Measurements from ENCODE around the gene RARB. TPM values are rescaled to one million over a fixed set of nuclear protein-coding genes. Genes with fewer than 3 reads are reported as not detected.

The RARB gene
- total RNA-seq, 1 experiment from 2014 or later, result 2.0 TPM

- no peak for DNase-seq
- Histone ChIP-seq H3K4me3 (ENCODE audit: insufficient read depth, low read depth, low read length) (no peak overlapping the region), H3K27me3 (ENCODE audit: control insufficient read depth, insufficient read depth, low read length) (no peaks in the 10 kb centered on the region), H3K36me3 (replicated peaks; ENCODE audit: control insufficient read depth, insufficient read depth, low read length) (no peaks in the 10 kb centered on the region)
These were observed 109.5 kb downstream of the RARB start for GRCh38 chr3:25537516-25537915.

GRCh38 chr3:25540273-25540672, 112.2 kb downstream of the RARB start:
- H3K27me3 ChIP-seq (ENCODE audit: control insufficient read depth, insufficient read depth, low read length), result no peaks in the 10 kb centered on the region
- no peak overlapping the region for H3K4me3 ChIP-seq (ENCODE audit: insufficient read depth, low read depth, low read length)
- H3K36me3 ChIP-seq (replicated peaks; ENCODE audit: control insufficient read depth, insufficient read depth, low read length), result no peaks in the 10 kb centered on the region
- DNase-seq, result no peak

GRCh38 chr3:25542492-25543039, 114.5 kb downstream of the RARB start:
- Histone ChIP-seq H3K36me3 (replicated peaks; ENCODE audit: control insufficient read depth, insufficient read depth, low read length) (no peaks in the 10 kb centered on the region), H3K27me3 (ENCODE audit: control insufficient read depth, insufficient read depth, low read length) (no peaks in the 10 kb centered on the region), H3K4me3 (ENCODE audit: insufficient read depth, low read depth, low read length) (no peak overlapping the region)
- DNase-seq, result no peak

GRCh38 chr3:25547103-25547502, 119.0 kb downstream of the RARB start:
- Histone ChIP-seq H3K36me3 (replicated peaks; ENCODE audit: control insufficient read depth, insufficient read depth, low read length) (no peaks in the 10 kb centered on the region), H3K27me3 (ENCODE audit: control insufficient read depth, insufficient read depth, low read length) (no peaks in the 10 kb centered on the region), H3K4me3 (ENCODE audit: insufficient read depth, low read depth, low read length) (no peak overlapping the region)
- DNase-seq, result no peak

GRCh38 chr3:25547943-25548674, 120.0 kb downstream of the RARB start:
- Histone ChIP-seq H3K36me3 (replicated peaks; ENCODE audit: control insufficient read depth, insufficient read depth, low read length) (no peaks in the 10 kb centered on the region), H3K4me3 (ENCODE audit: insufficient read depth, low read depth, low read length) (no peak overlapping the region), H3K27me3 (ENCODE audit: control insufficient read depth, insufficient read depth, low read length) (no peaks in the 10 kb centered on the region)
- no peak for DNase-seq

- Histone ChIP-seq H3K27me3 (ENCODE audit: control insufficient read depth, insufficient read depth, low read length) (no peaks in the 10 kb centered on the region), H3K4me3 (ENCODE audit: insufficient read depth, low read depth, low read length) (no peak overlapping the region), H3K36me3 (replicated peaks; ENCODE audit: control insufficient read depth, insufficient read depth, low read length) (no peaks in the 10 kb centered on the region)
- DNase-seq, result no peak
These were observed 120.8 kb downstream of the RARB start for GRCh38 chr3:25548836-25549235.

GRCh38 chr3:25552251-25552650, 124.2 kb downstream of the RARB start:
- no peak for DNase-seq
- H3K4me3 ChIP-seq (ENCODE audit: insufficient read depth, low read depth, low read length), result no peak overlapping the region
- no peaks in the 10 kb centered on the region for H3K27me3 ChIP-seq (ENCODE audit: control insufficient read depth, insufficient read depth, low read length)
- H3K36me3 ChIP-seq (replicated peaks; ENCODE audit: control insufficient read depth, insufficient read depth, low read length), result no peaks in the 10 kb centered on the region

GRCh38 chr3:25554376-25554775, 126.3 kb downstream of the RARB start:
- Histone ChIP-seq H3K27me3 (ENCODE audit: control insufficient read depth, insufficient read depth, low read length) (no peaks in the 10 kb centered on the region), H3K36me3 (replicated peaks; ENCODE audit: control insufficient read depth, insufficient read depth, low read length) (no peaks in the 10 kb centered on the region), H3K4me3 (ENCODE audit: insufficient read depth, low read depth, low read length) (no peak overlapping the region)
- no peak for DNase-seq

- DNase-seq, result no peak
- H3K4me3 ChIP-seq (ENCODE audit: insufficient read depth, low read depth, low read length), result no peak overlapping the region
- no peaks in the 10 kb centered on the region for H3K36me3 ChIP-seq (replicated peaks; ENCODE audit: control insufficient read depth, insufficient read depth, low read length)
- H3K27me3 ChIP-seq (ENCODE audit: control insufficient read depth, insufficient read depth, low read length), result no peaks in the 10 kb centered on the region
These were observed 127.8 kb downstream of the RARB start for GRCh38 chr3:25555695-25556437.

- no peak for DNase-seq
- Histone ChIP-seq H3K27me3 (ENCODE audit: control insufficient read depth, insufficient read depth, low read length) (no peaks in the 10 kb centered on the region), H3K36me3 (replicated peaks; ENCODE audit: control insufficient read depth, insufficient read depth, low read length) (no peaks in the 10 kb centered on the region), H3K4me3 (ENCODE audit: insufficient read depth, low read depth, low read length) (no peak overlapping the region)
These were observed 128.4 kb downstream of the RARB start for GRCh38 chr3:25556447-25556846.

- no peak for DNase-seq
- no peaks in the 10 kb centered on the region for H3K27me3 ChIP-seq (ENCODE audit: control insufficient read depth, insufficient read depth, low read length)
- no peaks in the 10 kb centered on the region for H3K36me3 ChIP-seq (replicated peaks; ENCODE audit: control insufficient read depth, insufficient read depth, low read length)
- no peak overlapping the region for H3K4me3 ChIP-seq (ENCODE audit: insufficient read depth, low read depth, low read length)
These were observed 129.6 kb downstream of the RARB start for GRCh38 chr3:25557694-25558093.

- no peak for DNase-seq
- no peaks in the 10 kb centered on the region for H3K27me3 ChIP-seq (ENCODE audit: control insufficient read depth, insufficient read depth, low read length)
- no peaks in the 10 kb centered on the region for H3K36me3 ChIP-seq (replicated peaks; ENCODE audit: control insufficient read depth, insufficient read depth, low read length)
- no peak overlapping the region for H3K4me3 ChIP-seq (ENCODE audit: insufficient read depth, low read depth, low read length)
These were observed 130.1 kb downstream of the RARB start for GRCh38 chr3:25558121-25558520.

GRCh38 chr3:25558796-25559195, 130.7 kb downstream of the RARB start:
- Histone ChIP-seq H3K4me3 (ENCODE audit: insufficient read depth, low read depth, low read length) (no peak overlapping the region), H3K27me3 (ENCODE audit: control insufficient read depth, insufficient read depth, low read length) (no peaks in the 10 kb centered on the region), H3K36me3 (replicated peaks; ENCODE audit: control insufficient read depth, insufficient read depth, low read length) (no peaks in the 10 kb centered on the region)
- no peak for DNase-seq

- DNase-seq, result no peak
- Histone ChIP-seq H3K4me3 (ENCODE audit: insufficient read depth, low read depth, low read length) (no peak overlapping the region), H3K27me3 (ENCODE audit: control insufficient read depth, insufficient read depth, low read length) (no peaks in the 10 kb centered on the region), H3K36me3 (replicated peaks; ENCODE audit: control insufficient read depth, insufficient read depth, low read length) (no peaks in the 10 kb centered on the region)
These were observed 135.5 kb downstream of the RARB start for GRCh38 chr3:25563601-25564000.

- no peak overlapping the region for H3K4me3 ChIP-seq (ENCODE audit: insufficient read depth, low read depth, low read length)
- no peaks in the 10 kb centered on the region for H3K27me3 ChIP-seq (ENCODE audit: control insufficient read depth, insufficient read depth, low read length)
- DNase-seq, result no peak
- no peaks in the 10 kb centered on the region for H3K36me3 ChIP-seq (replicated peaks; ENCODE audit: control insufficient read depth, insufficient read depth, low read length)
These were observed 136.0 kb downstream of the RARB start for GRCh38 chr3:25564075-25564474.

All from H7 (cell line).